Esophagus squamous epithelium (tissue), 5 donors: ENCODE measurements around the gene ICAM4. TPM values are rescaled to one million over a fixed set of nuclear protein-coding genes. Genes with fewer than 3 reads are reported as not detected.
"Not testable (repeated sequence)": the region's sequence is repeated elsewhere in the genome, so short reads cannot be mapped to it uniquely, and the experiment has no call there.

Source experiments
- DNase-seq: peaks from one replicate; lab custom pipeline; 2025; lab: John Stamatoyannopoulos, UW
- H3K27ac ChIP-seq, 4 donors: fragments of 200-600 bp; sonication (generic); one replicate each; pipeline ENCODE4 v1.5.1; 2016 to 2019; ENCODE audit warnings: mild to moderate bottlenecking in 1 of 4
- H3K27me3 ChIP-seq, 4 donors: fragments of 200-600 bp; sonication (generic); 1 replicate in 3 of 4; 2 replicates in 1 of 4; pipeline versions ENCODE4 v1.5.1 to v1.6.0; 2017 to 2021; ENCODE audit warnings: antibody characterized with exemption in 1 of 4
- H3K36me3 ChIP-seq, 3 donors: fragments of 200-600 bp; sonication (generic); one replicate each; pipeline ENCODE4 v1.5.1; 2016 to 2019
- H3K4me1 ChIP-seq, 3 donors: fragments of 200-600 bp; sonication (generic); one replicate each; pipeline ENCODE4 v1.5.1; 2017 to 2019
- H3K4me3 ChIP-seq, 4 donors: fragments of 200-600 bp; sonication (generic); 1 replicate in 3 of 4; 2 replicates in 1 of 4; pipeline ENCODE4 v1.5.1; 2016 to 2019; ENCODE audit warnings: mild to moderate bottlenecking in 2 of 4, moderate library complexity in 1 of 4
- H3K9me3 ChIP-seq, 3 donors: fragments of 200-600 bp; sonication (generic); one replicate each; pipeline ENCODE4 v1.5.1; 2016 to 2019
- CTCF ChIP-seq, 6 experiments: fragments of 450-650 bp in 4 of 6; fragments of 200-600 bp in 2 of 6; sonication (generic) in 2 of 6; IDR thresholded peaks; one replicate each; pipeline ENCODE4 v1.5.1; 2016 to 2019; ENCODE audit warnings: antibody characterized with exemption in 6 of 6, mild to moderate bottlenecking in 4 of 6, moderate library complexity in 4 of 6
- POLR2A ChIP-seq, 4 donors: fragments of 450-650 bp; IDR thresholded peaks; one replicate each; pipeline ENCODE4 v1.6.1; 2017; ENCODE audit warnings: antibody characterized with exemption in 4 of 4, mild to moderate bottlenecking in 4 of 4, moderate library complexity in 3 of 4
- WGBS, 2 donors: methylation state at CpG; one replicate each; pipeline ENCODE4 v1.1.5; 2018; 5-methylcytosine and 5-hydroxymethylcytosine counted together
- intact Hi-C: fragments of 100-400 bp; cut with DNase I; formaldehyde crosslinking; loops from one replicate; pipeline ENCODE4 v1.15.0; 2022
- total RNA-seq, 4 donors: library from RNA; depleted of rRNA; stranded (reverse); fragments of >200 nt; gene quantifications; one replicate each; pipeline ENCODE4 v1.1.0, GENCODE V29; 2016
- donor health status: DM: yes; HTN: yes; CAD: no.

The ICAM4 gene
- total RNA-seq, 4 donors from 2014 or later = 0.29 to 0.76 TPM; not detected in 2

DNA sequence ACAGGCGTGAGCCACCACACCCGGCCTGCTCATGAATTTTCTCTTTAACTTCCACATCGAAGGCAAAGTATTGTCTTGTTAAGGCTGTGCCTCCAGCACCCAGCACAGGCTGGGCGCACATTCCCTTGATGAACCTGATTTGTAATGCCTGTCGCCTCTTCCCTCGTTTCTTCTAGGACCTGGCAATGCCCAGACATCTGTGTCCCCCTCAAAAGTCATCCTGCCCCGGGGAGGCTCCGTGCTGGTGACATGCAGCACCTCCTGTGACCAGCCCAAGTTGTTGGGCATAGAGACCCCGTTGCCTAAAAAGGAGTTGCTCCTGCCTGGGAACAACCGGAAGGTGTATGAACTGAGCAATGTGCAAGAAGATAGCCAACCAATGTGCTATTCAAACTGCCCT lies 12.2 kb upstream of the ICAM4 start:
- Histone ChIP-seq H3K27me3 (peaks cover 0 to 17% (median 0%) of the 10 kb centered on the region in 4 donors), H3K9me3 (no peaks in the 10 kb centered on the region), H3K27ac (no peak overlapping the region), H3K4me1 (peaks cover 18 to 54% (median 20%) of the 10 kb centered on the region in 3 donors), H3K4me3 (no peak overlapping the region), H3K36me3 (peaks cover 0 to 35% (median 0%) of the 10 kb centered on the region in 3 donors)
- TF ChIP-seq CTCF (IDR thresholded peaks at IDR 0.05) (no peak), POLR2A (IDR thresholded peaks at IDR 0.05) (no peak)
- DNase-seq = no peak
- intact Hi-C loops = no loop called here
- 87 to 93% methylated on average over 6 to 8 of the region's 10 CpGs for WGBS, 2 donors

DNA sequence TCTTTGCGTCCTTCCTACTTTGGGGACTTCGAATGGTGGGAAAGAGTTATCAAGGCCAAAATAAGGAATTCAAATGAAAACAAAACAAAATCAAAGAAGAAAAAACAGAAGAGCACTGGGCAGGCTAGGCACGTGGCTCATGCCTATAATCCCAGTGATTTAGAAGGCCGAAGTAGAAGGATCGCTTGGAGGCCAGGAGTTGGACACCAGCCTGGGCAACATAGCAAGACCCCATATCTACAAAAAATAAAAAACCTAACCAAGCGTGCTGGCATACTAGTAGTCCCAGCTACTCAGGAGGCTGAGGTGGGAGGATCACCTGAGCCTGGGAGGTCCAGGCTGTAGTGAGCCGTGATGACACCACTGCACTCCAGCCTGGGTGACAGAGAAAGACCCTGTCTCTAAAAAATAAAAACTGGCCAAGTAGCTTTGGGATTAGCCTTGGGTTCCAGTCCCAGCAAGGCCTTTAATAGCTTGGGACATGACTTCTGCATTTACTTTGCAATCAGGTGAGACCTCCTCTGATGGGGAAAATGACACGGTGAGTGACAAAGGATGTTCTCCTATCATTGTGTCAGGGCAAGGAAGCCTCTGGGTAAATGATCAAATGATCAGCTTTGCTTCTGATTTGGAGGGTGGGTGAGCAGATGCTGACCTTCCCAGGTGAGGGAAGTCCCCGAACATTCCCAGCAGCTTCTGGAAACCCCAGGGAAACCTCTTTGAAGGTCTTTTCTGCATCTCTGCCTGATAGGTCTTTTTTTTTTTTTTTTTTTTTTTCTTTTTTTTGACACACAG lies 8.8 kb upstream of the ICAM4 start:
- Histone ChIP-seq H3K36me3 (peaks cover 0 to 42% (median 0%) of the 10 kb centered on the region in 3 donors), H3K9me3 (no peaks in the 10 kb centered on the region), H3K27me3 (no peaks in the 10 kb centered on the region), H3K27ac (no peak overlapping the region), H3K4me3 (no peak overlapping the region), H3K4me1 (peaks cover 0 to 23% (median 0%) of the 10 kb centered on the region in 3 donors)
- WGBS, 2 donors = 86 to 91% methylated on average over 7 to 8 of the region's 9 CpGs
- no peak for DNase-seq
- TF ChIP-seq CTCF (IDR thresholded peaks at IDR 0.05) = no peak
- no peak for TF ChIP-seq POLR2A (IDR thresholded peaks at IDR 0.05)
- intact Hi-C loops = no loop called here

DNA sequence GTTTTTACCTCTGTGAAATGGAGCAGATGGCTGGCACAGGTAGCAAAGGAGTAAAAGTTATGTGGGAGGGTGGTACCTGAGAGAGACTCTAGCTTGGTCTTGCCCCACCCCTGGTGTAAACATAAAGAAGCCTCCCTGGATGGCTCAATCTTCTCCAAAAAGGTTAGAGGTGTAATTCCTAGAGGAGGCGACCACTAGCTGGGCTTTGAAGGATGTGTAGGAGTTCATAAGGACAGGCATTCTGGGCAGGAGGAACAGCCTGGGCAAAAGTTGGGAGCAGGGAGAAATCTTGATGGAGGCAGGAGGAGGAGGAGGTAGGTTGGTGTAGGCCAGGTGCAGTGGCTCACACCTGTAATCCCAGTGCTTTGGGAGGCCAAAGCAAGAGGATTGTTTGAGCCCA lies 7.8 kb upstream of the ICAM4 start:
- no peak for TF ChIP-seq POLR2A (IDR thresholded peaks at IDR 0.05)
- TF ChIP-seq CTCF (IDR thresholded peaks at IDR 0.05) = no peak
- peaks cover 0 to 51% (median 7%) of the 10 kb centered on the region in 3 donors for H3K36me3 ChIP-seq
- 92 to 100% methylated on average over 1 of the region's 1 CpG for WGBS, 2 donors
- H3K4me3 ChIP-seq = no peak overlapping the region
- H3K4me1 ChIP-seq = peaks cover 0 to 26% (median 0%) of the 10 kb centered on the region in 3 donors
- H3K27ac ChIP-seq = no peak overlapping the region
- DNase-seq = no peak
- intact Hi-C loops = no loop called here
- no peaks in the 10 kb centered on the region for H3K9me3 ChIP-seq
- H3K27me3 ChIP-seq = no peaks in the 10 kb centered on the region

DNA sequence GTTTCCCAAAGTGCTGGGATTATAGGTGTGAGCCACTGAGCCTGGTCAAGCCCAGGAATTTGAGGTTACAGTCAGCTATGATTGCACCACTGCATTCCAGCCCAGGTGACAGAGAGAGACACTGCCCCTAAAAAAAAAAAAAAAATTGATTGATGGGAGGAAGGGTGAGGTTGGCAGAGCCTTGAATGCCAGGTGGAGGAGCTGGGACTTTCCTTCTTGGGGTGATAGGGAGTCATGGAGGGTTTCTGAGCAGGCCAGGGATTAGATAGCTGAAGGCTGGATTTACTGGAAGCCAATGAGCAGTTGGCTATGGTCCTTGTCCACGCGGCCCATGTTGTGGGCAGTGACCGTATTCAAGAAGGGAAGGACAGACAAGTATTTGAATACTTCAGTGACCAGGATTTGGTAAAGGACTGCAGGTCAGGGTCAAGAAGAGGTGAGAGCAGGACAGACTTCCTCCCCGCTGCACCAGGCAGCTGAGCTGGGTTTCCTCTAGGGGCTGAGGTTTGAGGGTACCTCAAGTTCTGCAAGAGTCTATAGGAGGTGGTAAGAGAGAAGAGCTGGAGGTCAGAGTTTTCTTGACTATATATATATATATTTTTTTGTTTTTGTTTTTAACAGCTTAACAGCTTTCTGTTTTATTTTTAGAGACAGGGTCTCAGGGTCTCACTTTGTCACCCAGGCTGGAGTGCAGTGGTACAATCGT lies 6.9 kb upstream of the ICAM4 start:
- intact Hi-C loops = no loop called here
- no peak for DNase-seq
- Histone ChIP-seq H3K4me1 (peaks cover 0 to 22% (median 0%) of the 10 kb centered on the region in 3 donors), H3K27ac (no peak overlapping the region), H3K9me3 (no peaks in the 10 kb centered on the region), H3K4me3 (no peak overlapping the region), H3K27me3 (peaks cover 0 to 4% (median 0%) of the 10 kb centered on the region in 4 donors), H3K36me3 (peaks cover 0 to 54% (median 15%) of the 10 kb centered on the region in 3 donors)
- no peak for TF ChIP-seq POLR2A (IDR thresholded peaks at IDR 0.05)
- no peak for TF ChIP-seq CTCF (IDR thresholded peaks at IDR 0.05)
- 73 to 80% methylated on average over 4 to 5 of the region's 5 CpGs for WGBS, 2 donors

GRCh38 chr19:10282043-10282442 lies 4.7 kb upstream of the ICAM4 start:
- intact Hi-C loops, H3K9me3 ChIP-seq, H3K27ac ChIP-seq, DNase-seq, H3K4me3 ChIP-seq, H3K27me3 ChIP-seq: not testable (repeated sequence)
- Histone ChIP-seq H3K36me3 (peaks cover 0 to 55% (median 16%) of the 10 kb centered on the region in 3 donors), H3K4me1 (peaks cover 13 to 39% (median 17%) of the 10 kb centered on the region in 3 donors)
- WGBS, 2 donors = 89 to 97% methylated on average over 5 of the region's 5 CpGs
